ENCODE data around the gene DDX3X. TPM values are rescaled to one million over a fixed set of nuclear protein-coding genes. Genes with fewer than 3 reads are reported as not detected.

Gene DDX3X
- total and polyA plus RNA-seq, 10 of the 15 experiments (the other 5 are each of a cell fraction or from before 2014, with no cell fraction given) = 52.0 to 283 (median 172) TPM

- peak in 1 of 2 experiments; percentile 41; a peak in 1 of 3 replicates for TF ChIP-seq EGR1 (IDR thresholded peaks at IDR 0.05; ENCODE audit: borderline replicate concordance in 1 of 2, low read depth in 2 of 2, low read length in 2 of 2)
- peak; percentile 13; the same call in 1 of the 2 replicates for TF ChIP-seq ZNF207 (IDR thresholded peaks at IDR 0.05; ENCODE audit: borderline replicate concordance)
- TF ChIP-seq BMI1 (IDR thresholded peaks at IDR 0.05; ENCODE audit: borderline replicate concordance) = no peak
- peak; percentile 92 for TF ChIP-seq YY1 (IDR thresholded peaks at IDR 0.05; ENCODE audit: low read depth, low read length)
- peak; percentile 85 for TF ChIP-seq POLR2A (IDR thresholded peaks at IDR 0.05; ENCODE audit: low read depth, low read length)
- 0 out of 2 replicates have a peak, but pooled peaks have one; percentile 14 for TF ChIP-seq HDGF (IDR thresholded peaks at IDR 0.05)
- TF ChIP-seq EP300 (IDR thresholded peaks at IDR 0.05; ENCODE audit: borderline replicate concordance in 1 of 2, control insufficient read depth in 1 of 2, low read depth in 2 of 2, low read length in 2 of 2) = peak in 1 of 2 experiments; percentile 40; a peak in 1 of 4 replicates
- 0 out of 2 replicates have a peak, but pooled peaks have one; percentile 53 for TF ChIP-seq TARDBP (IDR thresholded peaks at IDR 0.05; ENCODE audit: borderline replicate concordance)
- no peak for TF ChIP-seq STAT1 (conservative IDR thresholded peaks at IDR 0.05)
- TF ChIP-seq MYC (IDR thresholded peaks at IDR 0.05; ENCODE audit: insufficient read depth, insufficient read length, insufficient replicate concordance, low read length, severe bottlenecking) = peak; percentile 42
- peak; percentile 25; the same call in 1 of the 2 replicates for TF ChIP-seq NKRF (conservative IDR thresholded peaks at IDR 0.05)
- TF ChIP-seq WRNIP1 (IDR thresholded peaks at IDR 0.05; ENCODE audit: borderline replicate concordance, low read depth, low read length) = no peak
- no peak for TF ChIP-seq KDM1A (IDR thresholded peaks at IDR 0.05; ENCODE audit: borderline replicate concordance)
- TF ChIP-seq SIN3A (IDR thresholded peaks at IDR 0.05; ENCODE audit: low read depth, low read length) = 0 out of 2 replicates have a peak, but pooled peaks have one; percentile 43
- no peak; the same call in 1 of the 2 replicates for TF ChIP-seq MXI1 (IDR thresholded peaks at IDR 0.05; ENCODE audit: low read depth, low read length)
- TF ChIP-seq SREBF1 (IDR thresholded peaks at IDR 0.05; ENCODE audit: low read length) = 0 out of 2 replicates have a peak, but pooled peaks have one; percentile 20
- TF ChIP-seq ZZZ3 (IDR thresholded peaks at IDR 0.05; ENCODE audit: control insufficient read depth, insufficient read length, low read depth) = no peak
- no peak for TF ChIP-seq CUX1 (IDR thresholded peaks at IDR 0.05; ENCODE audit: insufficient replicate concordance, low read depth, low read length)
- TF ChIP-seq NRF1 (conservative IDR thresholded peaks at IDR 0.05; ENCODE audit: low read depth, low read length) = peak; percentile 69
- TF ChIP-seq ATF7 (IDR thresholded peaks at IDR 0.05; ENCODE audit: low read depth) = no peak
- TF ChIP-seq, protein P1, sequence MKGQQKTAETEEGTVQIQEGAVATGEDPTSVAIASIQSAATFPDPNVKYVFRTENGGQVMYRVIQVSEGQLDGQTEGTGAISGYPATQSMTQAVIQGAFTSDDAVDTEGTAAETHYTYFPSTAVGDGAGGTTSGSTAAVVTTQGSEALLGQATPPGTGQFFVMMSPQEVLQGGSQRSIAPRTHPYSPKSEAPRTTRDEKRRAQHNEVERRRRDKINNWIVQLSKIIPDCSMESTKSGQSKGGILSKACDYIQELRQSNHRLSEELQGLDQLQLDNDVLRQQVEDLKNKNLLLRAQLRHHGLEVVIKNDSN (IDR thresholded peaks at IDR 0.05; ENCODE audit: borderline replicate concordance, extremely low read length, insufficient read depth, low read depth, low read length) = no peak
- TF ChIP-seq HCFC1 (IDR thresholded peaks at IDR 0.05; ENCODE audit: low read length) = no peak; the same call in 1 of the 2 replicates
Measured at GRCh38 chrX:41334363-41335197, 618 bp downstream of the DDX3X start (continued).

Measured in GM12878 (cell line).